ENCODE results near the gene POLD1. TPM values are rescaled to one million over a fixed set of nuclear protein-coding genes. Genes with fewer than 3 reads are reported as not detected.

The POLD1 gene
- total RNA-seq, 2 donors from 2014 or later, result 106 to 127 TPM

DNA sequence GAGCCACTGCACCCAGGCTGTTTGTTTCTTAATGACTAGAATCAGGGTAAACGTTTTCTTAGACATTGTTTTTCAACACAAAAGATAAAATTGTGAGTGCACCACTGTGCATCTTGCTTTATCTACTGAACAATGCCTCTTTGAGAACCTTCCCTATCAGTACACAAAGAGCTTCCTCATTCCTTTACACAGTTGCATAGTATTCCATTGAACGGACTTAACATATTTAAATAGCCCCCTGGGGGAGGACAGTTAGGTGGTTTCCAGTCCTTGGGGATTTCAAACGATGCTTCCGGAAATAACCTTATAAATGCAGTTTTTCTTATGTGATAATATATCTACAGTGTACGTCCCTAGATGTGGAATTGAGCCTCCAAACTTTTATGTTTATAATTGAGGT lies 8.6 kb downstream of the POLD1 start:
- H3K9me3 Mint-ChIP-seq, result peaks cover 32% of the 10 kb centered on the region
- 92 to 97% methylated on average over 3 to 5 of the region's 5 CpGs for WGBS, 2 experiments (ENCODE audit: insufficient coverage in 1 of 2, insufficient read length in 1 of 2)

GRCh38 chr19:50393589-50393988 lies 9.4 kb downstream of the POLD1 start:
- Histone ChIP-seq H3K27me3 (ENCODE audit: control insufficient read depth, insufficient read depth, low read length, poor library complexity, severe bottlenecking) (no peaks in the 10 kb centered on the region), H3K4me1 (ENCODE audit: control insufficient read depth, insufficient read depth, low read length) (no peaks in the 10 kb centered on the region), H3K9ac (ENCODE audit: extremely low read depth, low read length, poor library complexity, severe bottlenecking) (no peak overlapping the region), H3K9me3 (ENCODE audit: control insufficient read depth, low read length) (peaks cover 15% of the 10 kb centered on the region), H3K4me3 (ENCODE audit: low read length) (no peak overlapping the region), H3K36me3 (ENCODE audit: control insufficient read depth, insufficient read depth, low read length) (peaks cover 35% of the 10 kb centered on the region), H3K27ac (ENCODE audit: low read depth, low read length) (no peak overlapping the region)
- H3K4me1 Mint-ChIP-seq, result no peaks in the 10 kb centered on the region
- no peak overlapping the region for H3K27ac Mint-ChIP-seq
- H3K27me3 Mint-ChIP-seq (ENCODE audit: insufficient read depth), result no peaks in the 10 kb centered on the region
- 89 to 94% methylated on average over 3 to 4 of the region's 4 CpGs for WGBS, 2 experiments (ENCODE audit: insufficient coverage in 1 of 2, insufficient read length in 1 of 2)
- no peak for DNase-seq
- TF ChIP-seq, protein P1, sequence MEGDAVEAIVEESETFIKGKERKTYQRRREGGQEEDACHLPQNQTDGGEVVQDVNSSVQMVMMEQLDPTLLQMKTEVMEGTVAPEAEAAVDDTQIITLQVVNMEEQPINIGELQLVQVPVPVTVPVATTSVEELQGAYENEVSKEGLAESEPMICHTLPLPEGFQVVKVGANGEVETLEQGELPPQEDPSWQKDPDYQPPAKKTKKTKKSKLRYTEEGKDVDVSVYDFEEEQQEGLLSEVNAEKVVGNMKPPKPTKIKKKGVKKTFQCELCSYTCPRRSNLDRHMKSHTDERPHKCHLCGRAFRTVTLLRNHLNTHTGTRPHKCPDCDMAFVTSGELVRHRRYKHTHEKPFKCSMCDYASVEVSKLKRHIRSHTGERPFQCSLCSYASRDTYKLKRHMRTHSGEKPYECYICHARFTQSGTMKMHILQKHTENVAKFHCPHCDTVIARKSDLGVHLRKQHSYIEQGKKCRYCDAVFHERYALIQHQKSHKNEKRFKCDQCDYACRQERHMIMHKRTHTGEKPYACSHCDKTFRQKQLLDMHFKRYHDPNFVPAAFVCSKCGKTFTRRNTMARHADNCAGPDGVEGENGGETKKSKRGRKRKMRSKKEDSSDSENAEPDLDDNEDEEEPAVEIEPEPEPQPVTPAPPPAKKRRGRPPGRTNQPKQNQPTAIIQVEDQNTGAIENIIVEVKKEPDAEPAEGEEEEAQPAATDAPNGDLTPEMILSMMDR (conservative IDR thresholded peaks at IDR 0.05), result no peak
- H3K4me3 Mint-ChIP-seq, result no peak overlapping the region
- peaks cover 32% of the 10 kb centered on the region for H3K9me3 Mint-ChIP-seq
- H3K36me3 Mint-ChIP-seq (ENCODE audit: low read depth), result peaks cover 56% of the 10 kb centered on the region

More for the DNA sequence above, 8.6 kb downstream of the POLD1 start:
- no peak for DNase-seq
- H3K9me3 ChIP-seq (ENCODE audit: control insufficient read depth, low read length), result peaks cover 15% of the 10 kb centered on the region
- Mint-ChIP-seq H3K27ac (no peak overlapping the region), H3K27me3 (ENCODE audit: insufficient read depth) (no peaks in the 10 kb centered on the region), H3K4me1 (no peaks in the 10 kb centered on the region), H3K4me3 (no peak overlapping the region), H3K36me3 (ENCODE audit: low read depth) (peaks cover 58% of the 10 kb centered on the region)
- H3K27ac ChIP-seq (ENCODE audit: low read depth, low read length), result no peak overlapping the region
- H3K36me3 ChIP-seq (ENCODE audit: control insufficient read depth, insufficient read depth, low read length), result peaks cover 44% of the 10 kb centered on the region
- no peaks in the 10 kb centered on the region for H3K27me3 ChIP-seq (ENCODE audit: control insufficient read depth, insufficient read depth, low read length, poor library complexity, severe bottlenecking)
- no peak overlapping the region for H3K4me3 ChIP-seq (ENCODE audit: low read length)
- TF ChIP-seq, protein P1 (conservative IDR thresholded peaks at IDR 0.05), result no peak
- no peak overlapping the region for H3K9ac ChIP-seq (ENCODE audit: extremely low read depth, low read length, poor library complexity, severe bottlenecking)
- H3K4me1 ChIP-seq (ENCODE audit: control insufficient read depth, insufficient read depth, low read length), result no peaks in the 10 kb centered on the region

DNA sequence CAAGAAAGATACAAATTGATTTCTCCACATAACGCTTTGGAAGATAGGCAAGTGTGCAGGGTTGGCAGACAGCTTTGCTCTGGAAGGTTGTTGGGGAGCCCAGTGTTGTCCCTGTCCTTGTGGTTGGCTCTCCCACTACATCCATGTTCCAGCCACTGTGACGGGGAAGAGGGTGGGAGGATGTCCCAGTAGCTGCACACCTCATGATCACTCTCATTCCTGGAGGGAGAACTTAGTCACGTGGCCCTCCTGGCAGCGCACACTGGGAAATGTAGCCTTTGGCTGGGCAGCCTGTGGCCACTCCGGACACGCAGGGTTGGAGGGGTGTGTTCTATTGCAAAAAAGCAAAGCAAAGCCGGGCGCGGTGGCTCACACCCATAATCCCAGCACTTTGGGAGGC lies 9.9 kb downstream of the POLD1 start:
- no peaks in the 10 kb centered on the region for H3K4me1 Mint-ChIP-seq
- Histone ChIP-seq H3K27ac (ENCODE audit: low read depth, low read length) (no peak overlapping the region), H3K9me3 (ENCODE audit: control insufficient read depth, low read length) (peaks cover 15% of the 10 kb centered on the region), H3K4me3 (ENCODE audit: low read length) (no peak overlapping the region), H3K9ac (ENCODE audit: extremely low read depth, low read length, poor library complexity, severe bottlenecking) (no peak overlapping the region), H3K36me3 (ENCODE audit: control insufficient read depth, insufficient read depth, low read length) (peaks cover 33% of the 10 kb centered on the region), H3K27me3 (ENCODE audit: control insufficient read depth, insufficient read depth, low read length, poor library complexity, severe bottlenecking) (no peaks in the 10 kb centered on the region), H3K4me1 (ENCODE audit: control insufficient read depth, insufficient read depth, low read length) (no peaks in the 10 kb centered on the region)
- peaks cover 32% of the 10 kb centered on the region for H3K9me3 Mint-ChIP-seq
- 94 to 95% methylated on average over 6 to 9 of the region's 9 CpGs for WGBS, 2 experiments (ENCODE audit: insufficient coverage in 1 of 2, insufficient read length in 1 of 2)
- peaks cover 58% of the 10 kb centered on the region for H3K36me3 Mint-ChIP-seq (ENCODE audit: low read depth)
- no peaks in the 10 kb centered on the region for H3K27me3 Mint-ChIP-seq (ENCODE audit: insufficient read depth)
- H3K27ac Mint-ChIP-seq, result no peak overlapping the region
- DNase-seq, result no peak
- TF ChIP-seq, protein P1 (conservative IDR thresholded peaks at IDR 0.05), result no peak
- H3K4me3 Mint-ChIP-seq, result no peak overlapping the region
